Measurements from ENCODE around the gene CCDC158. TPM values are rescaled to one million over a fixed set of nuclear protein-coding genes. Genes with fewer than 3 reads are reported as not detected.

Gene CCDC158
- total and polyA plus RNA-seq, 2 donors (not counting 3 experiments of a cell fraction or from before 2014, with no cell fraction given), result not detected

GRCh38 chr4:76459291-76459723 lies 38.4 kb upstream of the CCDC158 start:
- ChIA-PET CTCF (interaction anchor here (1.3 kb wide), 1 partner anchor 46 kb away, joined by 4 read pairs; no protein-coding TSS in a partner anchor), POLR2A (no interaction called here)
- Histone ChIP-seq H3K9me3 (replicated peaks; ENCODE audit: control insufficient read depth, insufficient read depth, low read length) (no peaks in the 10 kb centered on the region), H4K20me1 (replicated peaks; ENCODE audit: control insufficient read depth, extremely low read depth, insufficient read depth, low read length) (no peaks in the 10 kb centered on the region), H3K4me2 (ENCODE audit: insufficient read depth, low read length) (no peak overlapping the region), H3K27me3 (ENCODE audit: control insufficient read depth in 2 of 2, insufficient read depth in 2 of 2, low read length in 2 of 2) (peaks cover 0 to 2% of the 10 kb centered on the region in 2 experiments), H3K4me3 (replicated peaks in 1 of 3; ENCODE audit: insufficient read depth in 1 of 3, low read depth in 1 of 3, low read length in 3 of 3) (no peak overlapping the region), H3K9me1 (replicated peaks; ENCODE audit: control insufficient read depth, extremely low read depth, insufficient read depth, low read length) (no peaks in the 10 kb centered on the region), H3K9ac (replicated peaks; ENCODE audit: extremely low read depth, insufficient read depth, low read length) (no peak overlapping the region), H3K79me2 (ENCODE audit: control insufficient read depth, insufficient read depth, low read length) (no peaks in the 10 kb centered on the region), H2AFZ (ENCODE audit: low read depth, low read length) (no peak overlapping the region), H3K27ac (ENCODE audit: insufficient read depth, low read depth, low read length) (no peak overlapping the region), H3K36me3 (ENCODE audit: control insufficient read depth in 2 of 2, extremely low read depth in 1 of 2, insufficient read depth in 2 of 2, low read length in 2 of 2) (no peaks in the 10 kb centered on the region), H3K4me1 (ENCODE audit: control insufficient read depth, extremely low read depth, insufficient read depth, low read length) (no peaks in the 10 kb centered on the region)
- FAIRE-seq (peak; percentile 67), DNase-seq (ENCODE audit: low read depth, low spot score) (peak; percentile 24)
- TF ChIP-seq MYC (IDR thresholded peaks at IDR 0.05; ENCODE audit: low read depth, low read length), result no peak
- TF ChIP-seq GATA2 (IDR thresholded peaks at IDR 0.05; ENCODE audit: insufficient read depth, insufficient read length, low read depth, low read length), result no peak
- no peak for TF ChIP-seq MAX (IDR thresholded peaks at IDR 0.05; ENCODE audit: insufficient read depth, insufficient read length)
- no peak for TF ChIP-seq FOS (IDR thresholded peaks at IDR 0.05; ENCODE audit: borderline replicate concordance, insufficient read depth, low read length)
- no peak for TF ChIP-seq EZH2 (IDR thresholded peaks at IDR 0.05; ENCODE audit: borderline replicate concordance, low read depth, low read length, severe bottlenecking)
- TF ChIP-seq POLR2A (IDR thresholded peaks at IDR 0.05; ENCODE audit: low read depth, low read length), result no peak
- no peak for TF ChIP-seq CTCF (IDR thresholded peaks at IDR 0.05; ENCODE audit: extremely low read depth in 1 of 2, insufficient read depth in 1 of 2, low read depth in 1 of 2, low read length in 2 of 2)
- no peak for TF ChIP-seq JUN (IDR thresholded peaks at IDR 0.05; ENCODE audit: borderline replicate concordance, insufficient read depth, insufficient read length, low read depth)
- TF ChIP-seq POLR2AphosphoS5 (IDR thresholded peaks at IDR 0.05; ENCODE audit: insufficient read depth, low read depth, low read length), result no peak
- intact Hi-C loops (cut with micrococcal nuclease) (no loop called here), dilution Hi-C loops (cut with MboI; ENCODE audit: extremely low pct_ligation_motif_present, low sequenced_read_pairs) (no loop called here)
- no TSS peak for BruUV-seq (replicated peaks)

Measured in endothelial cell of umbilical vein (primary cell).